ENCODE results near the gene FSIP1.

FSIP1 gene

GRCh38 chr15:39578851-39579486 is 203.7 kb downstream of the FSIP1 start:
- DNase-seq = no peak

DNA sequence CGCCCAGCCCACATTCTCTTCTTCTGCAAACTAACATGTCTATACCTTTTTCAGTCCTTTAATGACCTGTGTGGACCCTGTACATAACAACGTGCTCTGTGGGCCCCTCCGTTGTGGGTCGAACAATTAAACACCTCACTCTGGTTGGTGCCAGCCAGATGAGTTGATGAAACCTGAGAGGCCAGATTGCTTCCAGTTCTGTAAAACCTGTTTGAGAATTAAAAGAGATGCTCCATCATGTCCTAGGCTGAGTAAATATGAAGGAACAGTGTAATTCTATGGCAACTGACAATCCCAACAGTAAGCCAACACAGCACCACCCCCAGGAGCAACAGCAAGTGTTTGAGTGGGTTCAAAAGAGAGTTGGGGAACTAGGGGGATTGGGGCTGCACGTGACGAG is 207.5 kb downstream of the FSIP1 start:
- DNase-seq = no peak

- no peak for DNase-seq
Observed at GRCh38 chr15:39574427-39574826, 208.2 kb downstream of the FSIP1 start.

DNA sequence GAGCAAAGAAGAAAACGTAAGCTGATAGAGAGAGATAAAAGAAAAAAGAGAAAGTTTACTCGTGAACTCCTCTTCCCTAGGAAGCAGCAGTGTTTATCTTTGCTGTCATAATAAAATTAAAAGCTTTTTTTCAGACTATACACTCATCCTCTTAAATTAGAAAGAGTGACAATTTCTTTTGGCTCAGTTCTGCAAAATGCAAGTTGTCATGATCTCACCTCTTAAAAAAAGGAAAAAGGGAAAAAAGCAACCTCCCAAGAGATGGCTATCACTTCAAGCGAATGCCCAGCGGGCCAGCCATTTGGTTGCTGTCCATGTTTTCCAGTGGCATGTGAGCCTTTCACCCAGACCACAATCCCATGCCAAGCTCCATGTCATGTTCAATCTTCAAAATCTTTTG is 208.8 kb downstream of the FSIP1 start:
- no peak for DNase-seq

DNA sequence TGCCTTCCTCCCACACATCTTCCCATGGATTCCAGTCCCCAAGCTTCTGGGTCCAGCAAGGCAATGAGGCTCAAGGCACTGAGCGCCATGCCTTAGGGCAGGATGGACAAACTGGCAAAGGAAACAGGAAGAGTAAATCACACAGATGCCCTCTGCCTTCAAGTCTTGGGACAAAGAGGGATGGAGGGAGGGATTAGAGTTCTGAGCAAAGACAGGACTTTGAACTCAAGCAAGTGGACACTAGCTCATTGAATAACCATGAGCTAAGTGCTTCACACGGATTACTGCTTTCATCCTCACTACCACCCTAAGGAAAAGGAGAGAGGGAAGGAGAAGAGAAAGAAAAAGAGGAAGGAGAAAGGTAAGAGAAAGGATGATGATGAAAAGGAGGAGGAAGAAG is 209.4 kb downstream of the FSIP1 start:
- DNase-seq = no peak

GRCh38 chr15:39565851-39566250 is 216.8 kb downstream of the FSIP1 start:
- no peak for DNase-seq

GRCh38 chr15:39564972-39565665 is 217.5 kb downstream of the FSIP1 start:
- DNase-seq = no peak

DNA sequence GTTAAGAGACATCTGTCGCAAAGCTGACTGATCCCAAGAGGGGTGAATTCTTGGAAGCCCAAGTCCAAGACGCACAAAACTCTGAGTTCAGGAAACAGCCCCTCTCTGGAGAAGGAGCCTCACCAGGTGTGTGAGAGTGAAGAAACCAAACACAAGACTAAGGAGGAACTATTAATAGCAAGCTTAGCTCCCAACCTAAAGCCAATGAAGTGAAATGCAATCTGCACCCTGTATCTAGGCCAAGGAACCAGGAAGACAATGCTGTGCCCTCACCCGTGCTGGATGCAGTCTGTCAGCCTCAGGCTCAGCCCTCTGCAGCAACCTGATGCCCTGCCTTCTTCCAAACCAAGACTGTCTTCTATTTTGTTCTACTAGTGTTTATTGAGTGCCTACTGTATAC is 224.2 kb downstream of the FSIP1 start:
- DNase-seq = no peak

DNA sequence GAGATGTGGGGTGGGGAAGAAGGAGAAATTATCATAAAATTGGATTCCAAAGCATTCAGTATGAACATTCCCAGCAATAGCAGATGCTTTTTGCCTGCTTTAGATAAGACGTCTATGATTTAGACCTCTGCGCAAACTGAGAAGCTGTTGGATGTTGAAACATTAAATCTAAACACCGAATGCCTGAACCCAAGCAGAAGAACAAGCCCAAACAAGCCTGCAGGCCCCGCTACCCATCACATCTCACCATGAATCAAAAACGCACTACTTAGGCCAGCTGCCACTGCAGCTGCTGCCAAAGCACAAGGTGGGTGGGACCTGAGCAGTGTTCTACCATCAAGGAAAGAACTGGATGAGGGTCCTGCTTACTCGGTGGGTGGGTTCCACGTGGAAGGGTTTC is 226.2 kb downstream of the FSIP1 start:
- no peak for DNase-seq

DNA sequence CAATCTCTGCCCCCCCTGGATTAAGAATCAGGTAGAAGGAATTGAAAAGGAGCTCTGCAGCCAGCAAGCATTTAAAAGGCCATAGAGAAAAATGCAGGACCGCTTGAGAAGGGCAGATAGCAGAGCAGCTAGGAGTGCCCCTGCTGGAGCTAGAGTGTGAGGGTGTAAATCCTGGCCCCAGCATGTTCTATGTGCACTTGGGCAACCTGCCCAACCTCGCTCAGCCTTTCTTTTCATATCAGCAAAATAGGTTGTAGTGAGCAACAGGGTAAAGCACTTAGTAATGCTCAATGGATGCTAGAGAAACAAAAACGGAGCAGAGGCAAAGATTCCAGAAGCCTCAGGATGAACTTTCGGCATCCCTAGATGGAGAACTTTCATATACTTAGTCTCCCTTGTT is 226.8 kb downstream of the FSIP1 start:
- no peak for DNase-seq

- no peak for DNase-seq
Observed at GRCh38 chr15:39554746-39555387, 227.8 kb downstream of the FSIP1 start.

- no peak for DNase-seq
Observed at GRCh38 chr15:39553947-39554693, 228.5 kb downstream of the FSIP1 start.

DNA sequence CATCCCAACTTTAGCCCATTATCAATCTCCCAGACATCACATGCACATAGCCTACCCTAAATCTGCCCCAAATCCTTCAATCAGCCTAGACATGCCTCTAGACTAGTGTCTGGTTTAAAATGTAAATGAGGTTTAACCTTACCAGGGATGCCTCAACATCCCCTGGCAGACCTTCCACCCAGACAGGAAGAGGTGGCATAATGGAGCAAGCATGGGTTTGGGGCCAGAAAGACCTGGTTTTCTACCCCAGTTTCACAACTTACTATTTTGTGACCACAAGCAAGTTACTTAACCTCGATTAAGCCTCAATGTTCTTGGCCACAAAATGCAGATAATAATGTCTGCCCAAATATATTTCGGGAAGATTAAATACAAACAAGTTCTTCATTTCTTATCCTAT is 230.1 kb downstream of the FSIP1 start:
- no peak for DNase-seq

DNA sequence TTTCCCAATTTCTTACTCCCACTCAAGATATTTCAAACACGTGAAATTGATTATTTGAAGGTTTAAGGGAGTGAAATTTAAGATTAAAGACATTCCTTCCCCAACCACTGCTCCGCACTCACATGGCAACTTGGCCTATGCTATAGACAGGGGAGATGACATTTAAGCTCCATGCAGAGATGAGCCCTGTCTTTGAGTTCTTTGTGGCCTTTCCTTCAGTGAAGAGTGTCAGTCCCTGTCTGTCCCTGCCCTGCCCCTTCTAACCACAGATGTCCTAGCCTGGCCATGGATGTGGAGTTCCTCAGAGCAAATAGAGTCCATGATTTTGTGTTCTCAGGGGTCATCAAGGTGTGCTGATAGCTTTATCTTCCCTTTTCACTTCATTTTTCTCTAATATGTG is 231.2 kb downstream of the FSIP1 start:
- DNase-seq = no peak
